Erythroblast (primary cell): Measurements from ENCODE around the gene MYOZ3.

Experiments used
- DNase-seq, 2 experiments: peaks; one replicate each; lab custom pipeline; 2025; lab: John Stamatoyannopoulos, UW
- GATA1 ChIP-seq: IDR thresholded peaks from 2 replicates; pipeline ENCODE4 v1.6.1; 2011; ENCODE audit warnings: low read depth, mild to moderate bottlenecking, control low read depth, low read length, moderate library complexity
- POLR2A ChIP-seq: IDR thresholded peaks from 2 replicates; pipeline ENCODE4 v1.6.1; 2011; ENCODE audit warnings: mild to moderate bottlenecking, low read length

Gene MYOZ3

DNA sequence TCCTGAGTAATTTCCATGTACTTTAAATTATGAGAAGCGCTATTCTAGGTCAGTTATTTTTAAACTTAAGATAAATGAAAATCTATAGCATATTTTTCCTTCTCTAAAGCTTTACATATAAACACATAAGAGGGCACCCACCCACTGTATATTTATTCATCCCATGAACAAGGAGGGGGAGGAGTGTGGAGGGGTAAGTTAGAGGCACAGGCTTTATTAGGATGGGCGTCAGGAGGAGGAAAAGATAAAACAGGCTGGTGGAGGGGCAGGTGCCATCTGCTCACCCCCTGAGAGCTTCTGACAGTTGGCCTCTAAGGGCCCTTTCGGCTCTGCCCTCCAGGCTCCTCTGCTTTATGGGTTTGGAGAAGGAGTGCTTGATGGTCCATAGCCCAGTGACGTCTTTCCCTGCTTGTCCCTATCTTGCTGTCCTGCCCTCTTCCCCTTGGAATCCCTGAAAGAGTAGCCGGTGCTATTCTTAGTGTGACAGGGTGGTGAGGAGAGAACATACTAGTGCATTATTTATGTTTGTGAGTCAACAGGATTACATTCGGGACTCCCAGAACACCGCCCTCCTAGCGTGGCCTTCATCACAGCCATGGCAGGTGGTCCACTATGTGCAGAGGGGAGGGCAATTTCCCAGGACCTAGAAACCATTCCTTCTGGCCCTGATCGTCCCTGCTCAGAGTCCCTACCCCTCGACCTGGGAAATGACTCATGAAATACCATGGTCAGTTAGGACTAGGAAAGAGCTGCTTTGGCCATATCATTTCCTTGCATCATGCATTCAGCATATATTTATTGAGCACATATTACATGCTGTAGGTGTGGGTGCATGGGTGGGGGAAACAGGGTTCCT lies 28.5 kb upstream of the MYOZ3 start:
- TF ChIP-seq GATA1 (no peak), POLR2A (no peak)
- DNase-seq, result no peak

DNA sequence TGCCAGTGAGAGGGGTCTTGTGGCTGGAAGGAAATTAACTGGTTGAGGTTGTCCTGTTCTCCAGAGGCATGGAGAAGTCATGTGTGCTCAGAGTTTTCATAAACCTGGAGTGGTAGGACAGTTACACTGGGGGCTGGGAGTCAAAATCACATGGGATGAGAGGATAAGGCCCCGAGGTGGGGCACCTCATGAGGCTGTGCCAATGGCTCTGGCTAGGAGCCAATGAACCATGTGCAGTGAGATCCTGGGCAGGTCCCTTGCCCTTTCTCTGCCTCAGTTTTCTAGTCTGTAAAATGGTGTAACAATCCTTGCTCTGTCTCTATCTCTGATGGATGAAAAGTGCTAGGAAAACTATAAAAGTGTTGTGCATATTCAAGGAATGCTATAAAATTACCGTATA lies 27.6 kb upstream of the MYOZ3 start:
- no peak for DNase-seq
- no peak for TF ChIP-seq GATA1
- TF ChIP-seq POLR2A, result no peak

DNA sequence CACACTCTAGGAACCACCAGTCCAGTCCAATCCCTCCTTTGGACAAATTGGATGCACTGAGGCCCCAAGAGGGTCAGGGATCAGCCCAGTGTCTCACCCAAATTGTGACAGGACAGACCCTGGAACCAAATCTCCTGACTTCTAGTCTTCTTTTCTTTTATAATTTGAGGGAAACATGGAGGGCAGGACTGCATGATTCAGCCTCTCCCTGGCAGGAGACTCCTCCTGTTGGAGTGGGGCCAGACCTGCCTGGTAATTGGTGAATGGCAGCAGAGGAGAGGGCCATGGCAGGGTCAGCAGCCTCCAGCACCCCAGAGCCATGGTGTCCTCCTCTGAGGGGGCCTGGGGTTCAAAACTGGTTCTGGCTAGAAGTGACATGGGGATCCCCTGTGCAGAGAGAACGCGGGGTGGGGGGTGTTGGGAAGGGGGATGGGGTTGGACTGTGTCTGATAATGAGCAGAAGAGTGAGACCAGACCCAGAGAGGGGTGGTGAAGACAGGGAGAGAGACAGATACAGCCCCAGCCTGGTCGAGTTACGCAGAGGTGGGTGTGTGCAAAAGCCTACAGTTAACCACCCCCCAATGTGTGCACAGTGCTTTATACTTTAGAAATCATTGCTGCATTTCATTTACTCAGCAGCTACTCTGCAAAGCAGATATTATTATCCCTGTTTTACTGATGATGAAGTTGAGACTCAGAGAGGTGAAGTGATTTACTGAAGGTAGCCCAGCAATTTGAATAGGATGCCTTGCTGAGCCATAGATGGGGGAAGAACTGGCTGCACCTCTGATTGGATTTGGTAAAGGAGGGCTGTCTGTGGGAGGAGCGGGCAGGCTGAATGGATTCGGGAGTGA lies 24.4 kb upstream of the MYOZ3 start:
- no peak for TF ChIP-seq GATA1
- no peak for DNase-seq

DNA sequence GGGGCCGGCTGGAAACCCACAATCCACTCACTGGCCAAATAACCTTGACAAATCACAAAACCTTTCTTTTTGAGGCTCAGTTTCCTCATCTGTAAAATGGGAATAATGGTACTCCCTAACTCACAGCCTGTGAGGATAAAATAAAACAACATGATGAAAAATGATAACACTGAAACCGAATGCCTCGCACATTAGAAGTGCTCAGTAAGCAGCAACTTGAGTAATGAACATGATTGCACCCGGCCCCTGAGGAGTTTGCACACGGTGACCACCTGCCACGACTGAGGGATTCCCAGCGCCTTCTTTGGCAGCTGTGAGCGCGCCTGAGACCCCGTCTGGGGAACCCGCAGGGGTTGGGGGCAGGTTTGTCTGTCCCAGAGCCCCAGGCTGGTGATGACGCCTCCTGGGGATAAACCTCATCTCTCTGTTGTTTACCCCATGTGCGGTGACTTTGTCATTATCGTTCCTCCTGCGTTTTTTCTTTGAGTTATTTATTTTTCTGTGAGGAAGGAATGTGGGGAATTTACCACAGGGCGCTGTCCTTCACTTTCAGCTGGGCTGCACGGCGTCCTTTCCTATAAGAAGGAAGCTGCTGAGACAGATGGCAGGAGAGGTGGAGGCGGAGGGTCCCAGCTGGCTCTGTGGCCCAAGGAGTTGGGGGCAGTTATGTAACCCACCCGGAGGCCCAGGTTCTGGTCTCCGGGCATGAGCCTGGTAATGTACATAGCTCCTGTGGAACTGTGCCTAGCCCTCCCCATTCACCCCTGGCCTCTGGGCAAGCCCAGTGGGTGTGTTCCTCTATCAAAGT lies 23.6 kb upstream of the MYOZ3 start:
- DNase-seq, result no peak
- TF ChIP-seq GATA1 (no peak), POLR2A (no peak)

DNA sequence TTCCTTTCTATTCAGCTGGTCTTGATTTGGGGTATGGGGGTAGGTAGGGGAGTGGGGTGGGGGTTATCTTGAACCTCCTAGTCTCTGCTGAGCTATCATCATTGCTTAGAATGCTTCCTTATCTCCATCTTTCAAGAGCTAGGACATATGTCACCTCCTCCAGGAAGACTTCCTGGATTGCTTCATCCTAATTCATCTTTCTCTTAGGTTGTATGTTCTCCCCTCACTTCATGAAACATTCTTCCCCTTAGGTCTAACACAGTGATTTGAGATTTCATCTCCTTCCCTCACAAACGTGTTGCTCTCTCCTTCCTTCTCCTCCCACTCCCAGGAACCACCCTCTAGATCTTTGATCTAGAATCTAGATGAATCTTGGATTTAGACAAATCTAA lies 23.0 kb upstream of the MYOZ3 start:
- DNase-seq, result no peak
- TF ChIP-seq POLR2A (no peak), GATA1 (no peak)

DNA sequence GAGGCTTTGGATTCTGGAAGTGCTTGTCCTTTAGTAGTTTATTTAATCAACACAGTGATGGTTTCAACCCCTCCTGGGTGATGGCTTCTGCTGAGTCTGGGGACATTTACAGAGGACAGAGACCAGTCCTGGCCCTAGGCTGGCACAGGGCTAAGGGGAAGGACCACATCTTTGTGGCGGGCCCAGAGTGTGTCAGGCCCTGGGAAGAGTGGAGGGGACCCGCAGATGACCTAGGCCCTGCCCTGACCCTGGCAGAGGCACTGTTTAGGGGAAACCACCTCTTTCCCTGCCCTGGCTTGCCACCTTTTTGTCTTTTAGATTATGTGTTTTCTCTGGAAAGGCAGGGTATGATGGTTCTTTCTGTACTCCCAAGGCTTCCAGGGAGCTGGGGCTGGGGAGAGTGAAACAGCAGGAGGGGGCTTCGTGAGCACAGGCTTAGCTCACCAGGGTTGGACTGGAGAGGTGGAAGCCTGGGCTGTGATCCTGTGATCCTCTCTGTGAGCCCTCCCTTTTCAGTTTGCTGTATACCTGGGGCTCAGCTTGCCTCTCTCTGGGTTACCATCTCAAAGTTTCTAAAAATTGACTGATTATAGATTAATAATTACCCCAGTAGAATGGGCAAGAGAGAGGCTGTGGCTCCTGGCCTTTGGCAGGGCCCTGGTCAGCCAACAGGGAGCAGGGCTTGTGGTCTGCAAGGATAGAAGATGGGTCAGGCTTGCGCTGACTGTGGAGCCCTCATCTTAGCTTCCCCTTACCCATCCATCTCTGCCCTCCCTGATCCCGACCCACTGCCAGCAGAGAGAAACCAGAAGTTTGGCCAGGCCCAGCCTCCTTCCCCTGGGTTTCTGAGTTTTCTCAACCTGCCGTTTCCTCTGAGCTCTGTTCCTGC lies 22.3 kb upstream of the MYOZ3 start:
- no peak for DNase-seq
- TF ChIP-seq POLR2A (no peak), GATA1 (no peak)

DNA sequence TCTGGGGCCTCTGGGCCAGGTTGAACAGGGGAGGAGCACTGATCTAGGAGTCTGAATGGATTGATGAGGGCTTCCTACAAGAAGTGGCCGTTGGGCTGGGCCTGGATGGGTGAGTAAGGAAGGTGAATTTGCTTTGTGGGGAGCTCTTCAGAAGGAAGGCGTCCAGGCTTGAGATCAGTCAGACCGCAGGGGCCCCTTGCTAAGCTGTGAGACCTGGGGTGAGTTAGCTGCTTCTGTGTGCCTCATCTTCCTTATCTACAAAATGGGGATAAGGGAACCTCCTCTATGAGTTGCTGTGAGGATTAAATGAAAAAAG lies 21.7 kb upstream of the MYOZ3 start:
- no peak for TF ChIP-seq GATA1
- no peak for TF ChIP-seq POLR2A
- no peak for DNase-seq

DNA sequence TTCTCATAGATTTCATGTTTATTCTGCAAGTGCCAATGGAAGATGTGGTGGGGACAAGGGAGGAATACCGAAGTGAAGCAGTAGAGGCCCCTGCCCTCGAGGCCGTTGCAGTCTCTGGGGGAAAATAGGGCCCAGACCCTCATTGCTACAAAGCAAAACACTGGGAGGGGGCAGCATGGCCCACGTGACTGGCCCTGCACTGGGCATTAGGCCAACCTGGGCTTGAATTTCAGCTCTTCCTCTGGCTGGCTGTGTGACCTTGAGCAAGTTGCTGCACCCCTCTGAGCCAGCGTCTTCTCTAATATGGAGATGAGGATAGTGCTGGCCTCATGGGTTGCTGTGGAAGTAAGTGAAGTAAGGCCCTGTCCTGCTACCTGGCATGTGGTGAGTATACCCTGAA lies 21.3 kb upstream of the MYOZ3 start:
- DNase-seq, result no peak
- no peak for TF ChIP-seq POLR2A
- TF ChIP-seq GATA1, result no peak

DNA sequence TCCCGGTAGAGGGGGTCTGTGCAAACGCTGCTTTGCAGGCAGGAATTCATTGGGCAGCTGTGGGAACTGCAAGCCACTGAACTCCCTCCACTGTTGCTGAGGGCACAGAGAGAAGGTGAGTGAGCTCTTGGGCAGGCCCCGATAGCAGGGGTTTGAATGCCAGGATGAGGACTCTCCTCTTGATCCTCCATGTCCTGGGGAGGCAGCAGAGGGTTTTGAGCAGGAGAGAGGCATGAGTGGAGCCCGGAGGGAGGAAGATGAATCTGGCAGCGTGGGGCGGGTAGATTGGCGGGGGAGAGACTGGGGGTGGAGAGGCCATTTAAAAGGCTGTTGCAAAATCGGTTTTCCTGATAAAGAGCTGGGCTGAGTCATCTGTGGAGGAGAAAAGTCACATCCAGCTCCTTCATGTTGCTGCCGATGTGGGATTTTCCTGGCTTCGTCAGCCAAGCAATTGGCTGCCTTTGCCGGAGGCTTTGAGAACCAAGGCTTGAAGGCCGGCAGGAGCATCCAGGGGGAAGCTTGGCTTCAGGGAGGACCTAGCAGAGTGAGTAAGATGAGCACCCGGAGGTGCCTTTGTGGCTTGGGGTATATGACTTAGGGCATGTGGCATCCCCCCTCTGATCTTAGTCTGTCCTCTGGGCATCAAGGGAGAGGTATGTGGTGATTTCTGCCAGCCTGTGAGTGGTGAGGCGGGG lies 20.6 kb upstream of the MYOZ3 start, which contains the start of gene SYNPO:
TSS of gene SYNPO (plus strand) at position 350 of the 695 bp plus-strand sequence. CDS start 7,616 bp downstream, outside the sequence.
- TF ChIP-seq POLR2A (no peak), GATA1 (no peak)
- DNase-seq, result peak in 1 of 2 experiments; percentile 15

DNA sequence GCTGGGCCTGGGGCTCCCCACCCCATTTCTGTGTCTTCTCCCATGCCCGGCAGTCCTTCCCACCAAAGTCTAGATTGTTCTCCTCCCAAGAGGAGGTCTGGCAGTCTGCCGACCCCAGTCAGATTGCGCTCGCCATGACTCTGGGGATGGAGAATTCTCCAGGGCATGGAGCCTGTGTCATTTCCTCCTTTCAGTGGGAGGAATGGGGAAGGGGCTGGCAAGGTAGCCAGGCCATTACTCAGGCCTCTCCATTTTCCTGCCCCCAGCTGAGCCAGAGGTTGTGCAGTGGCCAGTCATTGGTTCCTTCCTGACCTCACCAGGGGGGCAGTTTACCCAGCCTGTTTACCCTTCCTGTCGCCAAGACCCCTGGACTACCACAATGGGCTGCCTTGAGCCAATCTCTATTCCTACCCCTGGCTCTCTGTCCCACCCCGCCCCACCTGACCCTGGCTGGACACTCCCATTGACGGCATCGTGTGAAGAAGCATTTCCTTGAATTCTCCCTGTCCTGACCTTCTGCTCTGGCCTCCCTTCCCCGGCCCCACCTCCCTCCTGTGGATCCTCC lies 20.0 kb upstream of the MYOZ3 start:
- TF ChIP-seq POLR2A, result no peak
- TF ChIP-seq GATA1, result no peak
- DNase-seq, result no peak

DNA sequence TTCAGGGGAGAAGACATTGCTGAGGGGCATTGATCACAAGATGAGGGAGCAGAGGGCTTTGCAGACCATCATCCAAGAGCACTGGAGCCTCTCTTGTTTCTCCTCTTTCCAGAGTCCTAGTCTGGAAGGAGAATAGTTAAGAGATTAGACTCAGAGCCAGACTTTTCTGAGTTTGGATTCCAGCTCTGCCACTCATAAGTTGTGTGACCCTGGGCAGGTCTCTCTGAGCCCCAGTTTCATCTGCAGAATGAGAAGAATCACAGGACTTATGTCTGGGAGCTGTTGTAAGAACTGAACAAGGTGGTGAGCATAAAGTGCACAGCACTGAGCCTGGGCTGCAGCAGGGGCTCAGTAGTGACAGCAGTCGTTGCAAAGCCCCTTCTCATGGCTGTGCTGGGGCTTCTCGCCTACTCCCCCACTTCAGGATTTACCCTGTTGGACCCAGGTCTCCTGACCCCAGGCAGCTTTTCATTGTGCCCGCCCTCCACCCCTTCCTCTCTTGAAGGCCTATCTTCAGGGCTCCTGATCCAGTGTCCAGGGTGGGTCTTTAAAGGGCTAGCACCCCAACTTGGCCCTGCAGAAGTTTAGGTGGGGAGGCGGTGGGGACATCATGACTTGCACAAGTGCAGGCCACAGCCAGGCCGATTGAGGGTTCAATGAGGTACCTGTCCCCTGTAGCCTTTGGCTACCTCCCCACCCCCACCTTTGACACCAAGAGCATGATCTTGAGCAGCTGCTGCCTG lies 19.1 kb upstream of the MYOZ3 start:
- no peak for DNase-seq
- no peak for TF ChIP-seq POLR2A
- no peak for TF ChIP-seq GATA1

DNA sequence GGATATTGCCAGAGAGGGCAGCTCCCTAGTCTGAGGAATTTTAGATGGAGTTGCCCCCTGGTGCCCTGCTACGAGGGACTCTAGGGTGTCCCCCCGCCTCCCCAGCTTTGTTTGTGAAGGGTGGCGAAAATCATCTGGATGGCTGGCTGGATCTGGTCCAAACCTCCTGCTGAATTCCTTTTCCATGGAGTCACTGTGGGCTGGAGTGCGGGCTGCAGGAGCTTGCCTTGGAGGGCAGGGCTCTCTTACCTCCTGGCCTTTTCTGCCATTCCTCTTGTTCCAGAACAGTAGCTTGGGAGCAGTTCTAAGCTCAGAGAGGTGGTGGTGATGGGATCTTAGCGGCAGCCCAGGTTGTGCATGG lies 18.5 kb upstream of the MYOZ3 start:
- TF ChIP-seq GATA1 (no peak), POLR2A (no peak)
- no peak for DNase-seq
